Measurements from ENCODE around the gene WDR36. TPM values are rescaled to one million over a fixed set of nuclear protein-coding genes. Genes with fewer than 3 reads are reported as not detected.

Gene WDR36
- total and polyA plus RNA-seq, 9 of the 15 experiments (the other 6 are each of a cell fraction or from before 2014, with no cell fraction given) = 25.7 to 68.0 (median 41.5) TPM

DNA sequence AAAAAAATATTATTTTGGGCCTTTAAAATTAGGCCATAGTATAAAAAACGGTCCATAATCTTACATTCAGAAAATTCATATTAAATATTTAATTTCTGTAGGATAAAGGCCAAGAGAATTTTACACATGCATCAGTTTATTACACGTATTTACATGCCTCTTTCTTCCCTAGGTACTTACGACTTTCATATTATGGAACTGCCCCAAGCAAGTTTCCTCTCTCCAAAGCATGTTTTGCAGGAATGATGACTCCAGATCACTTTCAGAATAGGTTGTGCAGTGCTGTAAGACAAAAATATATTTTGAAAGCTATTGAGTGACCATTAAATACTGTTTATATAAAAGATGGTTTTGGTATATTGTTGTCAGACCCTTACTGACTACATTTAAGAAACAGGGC lies 61.8 kb downstream of the WDR36 start (continued):
- TF ChIP-seq, protein P1, sequence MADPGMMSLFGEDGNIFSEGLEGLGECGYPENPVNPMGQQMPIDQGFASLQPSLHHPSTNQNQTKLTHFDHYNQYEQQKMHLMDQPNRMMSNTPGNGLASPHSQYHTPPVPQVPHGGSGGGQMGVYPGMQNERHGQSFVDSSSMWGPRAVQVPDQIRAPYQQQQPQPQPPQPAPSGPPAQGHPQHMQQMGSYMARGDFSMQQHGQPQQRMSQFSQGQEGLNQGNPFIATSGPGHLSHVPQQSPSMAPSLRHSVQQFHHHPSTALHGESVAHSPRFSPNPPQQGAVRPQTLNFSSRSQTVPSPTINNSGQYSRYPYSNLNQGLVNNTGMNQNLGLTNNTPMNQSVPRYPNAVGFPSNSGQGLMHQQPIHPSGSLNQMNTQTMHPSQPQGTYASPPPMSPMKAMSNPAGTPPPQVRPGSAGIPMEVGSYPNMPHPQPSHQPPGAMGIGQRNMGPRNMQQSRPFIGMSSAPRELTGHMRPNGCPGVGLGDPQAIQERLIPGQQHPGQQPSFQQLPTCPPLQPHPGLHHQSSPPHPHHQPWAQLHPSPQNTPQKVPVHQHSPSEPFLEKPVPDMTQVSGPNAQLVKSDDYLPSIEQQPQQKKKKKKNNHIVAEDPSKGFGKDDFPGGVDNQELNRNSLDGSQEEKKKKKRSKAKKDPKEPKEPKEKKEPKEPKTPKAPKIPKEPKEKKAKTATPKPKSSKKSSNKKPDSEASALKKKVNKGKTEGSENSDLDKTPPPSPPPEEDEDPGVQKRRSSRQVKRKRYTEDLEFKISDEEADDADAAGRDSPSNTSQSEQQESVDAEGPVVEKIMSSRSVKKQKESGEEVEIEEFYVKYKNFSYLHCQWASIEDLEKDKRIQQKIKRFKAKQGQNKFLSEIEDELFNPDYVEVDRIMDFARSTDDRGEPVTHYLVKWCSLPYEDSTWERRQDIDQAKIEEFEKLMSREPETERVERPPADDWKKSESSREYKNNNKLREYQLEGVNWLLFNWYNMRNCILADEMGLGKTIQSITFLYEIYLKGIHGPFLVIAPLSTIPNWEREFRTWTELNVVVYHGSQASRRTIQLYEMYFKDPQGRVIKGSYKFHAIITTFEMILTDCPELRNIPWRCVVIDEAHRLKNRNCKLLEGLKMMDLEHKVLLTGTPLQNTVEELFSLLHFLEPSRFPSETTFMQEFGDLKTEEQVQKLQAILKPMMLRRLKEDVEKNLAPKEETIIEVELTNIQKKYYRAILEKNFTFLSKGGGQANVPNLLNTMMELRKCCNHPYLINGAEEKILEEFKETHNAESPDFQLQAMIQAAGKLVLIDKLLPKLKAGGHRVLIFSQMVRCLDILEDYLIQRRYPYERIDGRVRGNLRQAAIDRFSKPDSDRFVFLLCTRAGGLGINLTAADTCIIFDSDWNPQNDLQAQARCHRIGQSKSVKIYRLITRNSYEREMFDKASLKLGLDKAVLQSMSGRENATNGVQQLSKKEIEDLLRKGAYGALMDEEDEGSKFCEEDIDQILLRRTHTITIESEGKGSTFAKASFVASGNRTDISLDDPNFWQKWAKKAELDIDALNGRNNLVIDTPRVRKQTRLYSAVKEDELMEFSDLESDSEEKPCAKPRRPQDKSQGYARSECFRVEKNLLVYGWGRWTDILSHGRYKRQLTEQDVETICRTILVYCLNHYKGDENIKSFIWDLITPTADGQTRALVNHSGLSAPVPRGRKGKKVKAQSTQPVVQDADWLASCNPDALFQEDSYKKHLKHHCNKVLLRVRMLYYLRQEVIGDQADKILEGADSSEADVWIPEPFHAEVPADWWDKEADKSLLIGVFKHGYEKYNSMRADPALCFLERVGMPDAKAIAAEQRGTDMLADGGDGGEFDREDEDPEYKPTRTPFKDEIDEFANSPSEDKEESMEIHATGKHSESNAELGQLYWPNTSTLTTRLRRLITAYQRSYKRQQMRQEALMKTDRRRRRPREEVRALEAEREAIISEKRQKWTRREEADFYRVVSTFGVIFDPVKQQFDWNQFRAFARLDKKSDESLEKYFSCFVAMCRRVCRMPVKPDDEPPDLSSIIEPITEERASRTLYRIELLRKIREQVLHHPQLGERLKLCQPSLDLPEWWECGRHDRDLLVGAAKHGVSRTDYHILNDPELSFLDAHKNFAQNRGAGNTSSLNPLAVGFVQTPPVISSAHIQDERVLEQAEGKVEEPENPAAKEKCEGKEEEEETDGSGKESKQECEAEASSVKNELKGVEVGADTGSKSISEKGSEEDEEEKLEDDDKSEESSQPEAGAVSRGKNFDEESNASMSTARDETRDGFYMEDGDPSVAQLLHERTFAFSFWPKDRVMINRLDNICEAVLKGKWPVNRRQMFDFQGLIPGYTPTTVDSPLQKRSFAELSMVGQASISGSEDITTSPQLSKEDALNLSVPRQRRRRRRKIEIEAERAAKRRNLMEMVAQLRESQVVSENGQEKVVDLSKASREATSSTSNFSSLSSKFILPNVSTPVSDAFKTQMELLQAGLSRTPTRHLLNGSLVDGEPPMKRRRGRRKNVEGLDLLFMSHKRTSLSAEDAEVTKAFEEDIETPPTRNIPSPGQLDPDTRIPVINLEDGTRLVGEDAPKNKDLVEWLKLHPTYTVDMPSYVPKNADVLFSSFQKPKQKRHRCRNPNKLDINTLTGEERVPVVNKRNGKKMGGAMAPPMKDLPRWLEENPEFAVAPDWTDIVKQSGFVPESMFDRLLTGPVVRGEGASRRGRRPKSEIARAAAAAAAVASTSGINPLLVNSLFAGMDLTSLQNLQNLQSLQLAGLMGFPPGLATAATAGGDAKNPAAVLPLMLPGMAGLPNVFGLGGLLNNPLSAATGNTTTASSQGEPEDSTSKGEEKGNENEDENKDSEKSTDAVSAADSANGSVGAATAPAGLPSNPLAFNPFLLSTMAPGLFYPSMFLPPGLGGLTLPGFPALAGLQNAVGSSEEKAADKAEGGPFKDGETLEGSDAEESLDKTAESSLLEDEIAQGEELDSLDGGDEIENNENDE (IDR thresholded peaks at IDR 0.05; ENCODE audit: low read depth, low read length) = no peak
- no peak for TF ChIP-seq POLR2AphosphoS5 (IDR thresholded peaks at IDR 0.05; ENCODE audit: control insufficient read depth, insufficient read depth, low read depth, low read length)
- no peak for TF ChIP-seq XRCC5 (IDR thresholded peaks at IDR 0.05; ENCODE audit: low read depth, low read length)
- TF ChIP-seq, protein P2, sequence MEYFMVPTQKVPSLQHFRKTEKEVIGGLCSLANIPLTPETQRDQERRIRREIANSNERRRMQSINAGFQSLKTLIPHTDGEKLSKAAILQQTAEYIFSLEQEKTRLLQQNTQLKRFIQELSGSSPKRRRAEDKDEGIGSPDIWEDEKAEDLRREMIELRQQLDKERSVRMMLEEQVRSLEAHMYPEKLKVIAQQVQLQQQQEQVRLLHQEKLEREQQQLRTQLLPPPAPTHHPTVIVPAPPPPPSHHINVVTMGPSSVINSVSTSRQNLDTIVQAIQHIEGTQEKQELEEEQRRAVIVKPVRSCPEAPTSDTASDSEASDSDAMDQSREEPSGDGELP (CRISPR knock-in tag; IDR thresholded peaks at IDR 0.05; ENCODE audit: borderline replicate concordance) = no peak
- no peak for TF ChIP-seq ZNF143 (CRISPR knock-in tag; IDR thresholded peaks at IDR 0.05)
- TF ChIP-seq, protein P3, sequence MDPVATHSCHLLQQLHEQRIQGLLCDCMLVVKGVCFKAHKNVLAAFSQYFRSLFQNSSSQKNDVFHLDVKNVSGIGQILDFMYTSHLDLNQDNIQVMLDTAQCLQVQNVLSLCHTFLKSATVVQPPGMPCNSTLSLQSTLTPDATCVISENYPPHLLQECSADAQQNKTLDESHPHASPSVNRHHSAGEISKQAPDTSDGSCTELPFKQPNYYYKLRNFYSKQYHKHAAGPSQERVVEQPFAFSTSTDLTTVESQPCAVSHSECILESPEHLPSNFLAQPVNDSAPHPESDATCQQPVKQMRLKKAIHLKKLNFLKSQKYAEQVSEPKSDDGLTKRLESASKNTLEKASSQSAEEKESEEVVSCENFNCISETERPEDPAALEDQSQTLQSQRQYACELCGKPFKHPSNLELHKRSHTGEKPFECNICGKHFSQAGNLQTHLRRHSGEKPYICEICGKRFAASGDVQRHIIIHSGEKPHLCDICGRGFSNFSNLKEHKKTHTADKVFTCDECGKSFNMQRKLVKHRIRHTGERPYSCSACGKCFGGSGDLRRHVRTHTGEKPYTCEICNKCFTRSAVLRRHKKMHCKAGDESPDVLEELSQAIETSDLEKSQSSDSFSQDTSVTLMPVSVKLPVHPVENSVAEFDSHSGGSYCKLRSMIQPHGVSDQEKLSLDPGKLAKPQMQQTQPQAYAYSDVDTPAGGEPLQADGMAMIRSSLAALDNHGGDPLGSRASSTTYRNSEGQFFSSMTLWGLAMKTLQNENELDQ (CRISPR knock-in tag; IDR thresholded peaks at IDR 0.05; ENCODE audit: borderline replicate concordance) = no peak
- TF ChIP-seq NR1H2 (CRISPR knock-in tag; IDR thresholded peaks at IDR 0.05) = no peak
